GM12865 (cell line): ENCODE results near the gene HBA1.

Experiments used
- DNase-seq: peaks from one replicate; pipeline ENCODE4 v3.0.0; 2010; ENCODE audit warnings: low read depth
- H3K4me3 ChIP-seq: 2 replicates; pipeline ENCODE4 v1.5.1; 2011; ENCODE audit warnings: mild to moderate bottlenecking, low read depth, low read length, control low read depth
- CTCF ChIP-seq: IDR thresholded peaks from 2 replicates; pipeline ENCODE4 v1.5.1; 2011; ENCODE audit warnings: low read length, control low read depth, low read depth, inconsistent platforms; ENCODE audit not compliant: insufficient read depth; ENCODE audit errors: missing control alignments

HBA1 gene

DNA sequence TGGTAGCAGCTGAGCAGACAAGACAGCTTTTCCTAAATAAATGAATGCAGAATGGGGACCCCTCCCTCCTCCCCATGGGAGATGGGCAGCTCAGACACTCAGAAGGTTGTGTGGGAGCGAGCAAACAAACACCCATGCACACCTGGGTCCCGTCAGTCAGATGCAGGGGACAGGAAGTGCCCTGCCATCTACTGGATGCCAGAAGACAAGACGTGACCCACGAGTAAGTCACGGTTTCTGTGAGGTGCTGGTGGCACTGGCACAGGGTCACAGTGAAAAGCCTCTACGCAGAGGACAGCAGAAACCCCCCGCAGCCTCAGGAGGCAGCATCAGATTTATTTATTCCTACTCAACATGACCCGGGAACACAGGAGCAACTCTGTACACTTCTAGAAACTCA lies 12.2 kb downstream of the HBA1 start:
- DNase-seq = peak; percentile 28
- peak; percentile 38 for TF ChIP-seq CTCF
- H3K4me3 ChIP-seq = no peak overlapping the region

- TF ChIP-seq CTCF = no peak
- H3K4me3 ChIP-seq = no peak overlapping the region
- DNase-seq = no peak
Measured at GRCh38 chr16:189604-190186, 13.2 kb downstream of the HBA1 start.

DNA sequence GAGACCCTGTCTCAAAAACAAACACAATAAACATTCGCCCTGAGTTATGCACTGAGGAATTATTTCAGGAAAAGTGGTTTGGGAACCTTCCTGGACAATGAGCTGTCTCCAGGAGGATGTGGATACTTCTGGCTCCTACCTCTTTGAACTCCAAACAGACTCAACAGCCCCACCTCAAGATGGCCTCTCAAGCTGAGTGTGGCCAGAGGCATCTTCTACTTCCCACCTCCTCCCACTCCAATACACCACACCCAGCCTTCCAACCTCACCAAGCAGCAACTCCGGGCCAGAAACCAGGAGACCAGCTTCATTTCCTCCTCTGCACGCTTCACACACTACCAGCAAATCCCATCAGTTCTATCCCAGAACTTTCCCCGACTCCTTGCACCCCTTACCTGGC lies 15.4 kb downstream of the HBA1 start:
- H3K4me3 ChIP-seq = no peak overlapping the region
- no peak for TF ChIP-seq CTCF
- no peak for DNase-seq

GRCh38 chr16:192686-193085 lies 16.2 kb downstream of the HBA1 start:
- no peak for TF ChIP-seq CTCF
- DNase-seq = no peak
- H3K4me3 ChIP-seq = no peak overlapping the region

GRCh38 chr16:193441-193840 lies 17.0 kb downstream of the HBA1 start:
- no peak overlapping the region for H3K4me3 ChIP-seq
- DNase-seq = no peak
- no peak for TF ChIP-seq CTCF

DNA sequence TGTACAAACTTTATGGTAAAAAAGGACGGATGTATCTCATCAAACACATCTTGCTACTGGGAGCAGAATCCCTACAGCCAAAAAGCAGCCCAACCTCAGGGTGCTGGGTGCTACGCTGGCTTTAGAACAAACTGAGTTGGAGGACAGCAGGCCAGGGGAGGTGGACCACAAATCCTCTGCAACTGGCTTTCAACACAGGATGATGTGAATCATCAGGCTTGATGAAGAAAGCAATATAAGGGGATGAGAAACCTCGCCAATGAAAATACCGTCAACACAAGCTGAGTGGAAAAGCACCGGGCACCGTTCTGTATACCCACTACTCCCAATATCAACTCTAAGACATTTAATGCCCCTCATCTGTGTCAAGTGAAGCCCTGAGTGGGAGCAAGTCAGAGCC lies 18.0 kb downstream of the HBA1 start:
- no peak for TF ChIP-seq CTCF
- H3K4me3 ChIP-seq = no peak overlapping the region
- DNase-seq = no peak

DNA sequence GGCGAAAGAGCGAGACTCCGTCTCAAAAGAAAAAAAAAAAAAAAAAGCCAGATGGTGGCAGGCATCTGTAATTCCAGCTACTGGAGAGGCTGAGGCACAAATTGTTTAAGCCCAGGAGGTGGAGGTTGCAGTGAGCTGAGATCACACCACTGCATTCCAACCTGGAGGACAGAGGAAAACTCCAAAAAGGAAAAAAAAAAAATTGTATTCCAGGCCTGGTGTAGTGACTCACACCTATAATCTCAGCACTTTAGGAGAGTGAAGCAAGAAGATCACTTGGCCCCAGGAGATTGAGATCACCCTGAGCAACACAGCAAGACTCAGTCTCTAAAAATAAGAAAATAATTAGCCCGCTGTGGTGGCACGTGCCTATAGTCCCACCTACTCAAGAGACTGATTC lies 23.9 kb downstream of the HBA1 start:
- no peak overlapping the region for H3K4me3 ChIP-seq
- TF ChIP-seq CTCF = no peak
- DNase-seq = no peak
